ENCODE measurements around the gene PLXNA2. TPM values are rescaled to one million over a fixed set of nuclear protein-coding genes. Genes with fewer than 3 reads are reported as not detected.

The PLXNA2 gene
- total and polyA plus RNA-seq, 11 donors: 9.2 to 28.2 (median 18.0) TPM

DNA sequence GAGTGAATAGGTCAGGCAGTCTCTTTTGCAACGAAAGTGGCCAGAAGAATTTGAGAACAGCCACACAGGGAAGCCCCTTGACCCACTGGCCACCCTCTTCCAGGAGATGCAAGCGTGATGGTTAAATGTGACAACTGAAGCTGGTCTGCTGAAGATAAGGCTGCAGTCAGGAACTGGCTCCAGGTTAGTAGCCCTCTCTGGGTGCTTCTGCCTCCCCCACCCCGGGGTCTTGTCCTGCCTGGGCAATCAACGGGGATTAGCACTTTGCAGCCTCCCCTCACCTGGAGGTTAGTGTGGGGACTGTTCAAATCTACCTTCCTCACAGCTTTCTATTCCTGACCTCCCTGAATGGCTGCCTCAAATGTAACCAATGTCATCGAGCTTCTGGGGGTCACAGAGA is 125.9 kb downstream of the PLXNA2 start:
- WGBS, 4 donors: 71 to 76% (median 73%) methylated on average over 5 of the region's 5 CpGs
- TF ChIP-seq POLR2A (IDR thresholded peaks at IDR 0.05) (no peak), CTCF (IDR thresholded peaks at IDR 0.05) (no peak)
- no peaks in the 10 kb centered on the region for H3K36me3 ChIP-seq
- peaks cover 0 to 43% (median 12%) of the 10 kb centered on the region in 12 donors for H3K4me1 ChIP-seq
- no peaks in the 10 kb centered on the region for H3K9me3 ChIP-seq
- intact Hi-C loops (cut with DNase I): loop anchor here in 1 of 10 donors (5.0 kb wide), 1 partner anchor 44 kb away; no protein-coding TSS in a partner anchor
- no peak overlapping the region for H3K27ac ChIP-seq
- no peak for ATAC-seq
- no peak for DNase-seq
- no peaks in the 10 kb centered on the region for H3K27me3 ChIP-seq
- no peak overlapping the region for H3K4me3 ChIP-seq

DNA sequence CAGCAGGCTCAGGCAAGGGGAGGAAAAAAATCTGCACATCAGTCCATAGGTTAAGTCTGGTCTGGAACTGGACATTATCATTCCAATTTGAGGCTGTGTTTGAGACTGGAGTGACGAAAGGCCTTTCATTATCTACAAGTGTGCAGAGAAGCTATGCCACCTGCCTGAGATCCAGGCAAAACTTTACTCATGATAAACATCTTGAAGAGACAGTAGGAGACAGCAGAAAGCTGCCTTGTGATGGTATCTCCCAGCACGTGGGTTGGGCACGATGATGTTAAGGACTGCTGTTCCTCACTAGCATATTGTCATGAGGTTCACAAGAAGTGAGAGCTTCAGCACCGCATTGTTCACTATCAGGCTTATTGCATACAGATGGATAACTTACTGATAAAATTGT is 126.4 kb downstream of the PLXNA2 start:
- no peak overlapping the region for H3K4me3 ChIP-seq
- no peaks in the 10 kb centered on the region for H3K27me3 ChIP-seq
- no peak for DNase-seq
- peaks cover 0 to 43% (median 12%) of the 10 kb centered on the region in 12 donors for H3K4me1 ChIP-seq
- intact Hi-C loops (cut with DNase I): loop anchor here in 1 of 10 donors (5.0 kb wide), 1 partner anchor 44 kb away; no protein-coding TSS in a partner anchor
- H3K27ac ChIP-seq: peak overlapping the region in 1 of 12 donors; percentile 6
- H3K9me3 ChIP-seq: no peaks in the 10 kb centered on the region
- no peaks in the 10 kb centered on the region for H3K36me3 ChIP-seq
- no peak for ATAC-seq
- TF ChIP-seq POLR2A (IDR thresholded peaks at IDR 0.05): no peak
- TF ChIP-seq CTCF (IDR thresholded peaks at IDR 0.05): no peak
- WGBS, 4 donors: 48 to 60% (median 53%) methylated on average over 4 of the region's 4 CpGs

DNA sequence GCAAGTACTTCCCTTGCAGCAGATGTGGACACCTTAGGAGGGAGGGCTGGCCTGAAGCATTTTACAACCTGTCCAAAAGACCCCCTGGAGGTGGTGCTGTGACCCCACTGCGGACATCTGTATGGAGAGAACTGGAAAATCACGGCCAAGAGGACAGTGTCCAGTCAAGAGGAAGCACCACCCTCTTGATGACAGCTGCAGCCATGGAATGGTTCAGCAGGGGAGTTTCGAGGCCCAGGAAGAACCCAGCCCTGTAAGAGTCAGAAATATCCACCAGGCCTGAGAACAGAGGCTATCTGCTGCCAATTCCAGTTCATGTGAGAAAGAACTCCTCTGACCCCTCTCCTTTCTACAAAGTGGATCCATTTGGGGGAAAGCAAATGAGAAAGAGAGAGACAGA is 126.8 kb downstream of the PLXNA2 start:
- peak overlapping the region in 1 of 12 donors; percentile 6 for H3K27ac ChIP-seq
- peak in 3 of 4 donors; percentile 25 to 56 (median 26) for ATAC-seq

More for the DNA sequence above, 126.8 kb downstream of the PLXNA2 start:
- Histone ChIP-seq H3K36me3 (no peaks in the 10 kb centered on the region), H3K4me3 (no peak overlapping the region), H3K27me3 (no peaks in the 10 kb centered on the region), H3K4me1 (peaks cover 0 to 43% (median 12%) of the 10 kb centered on the region in 12 donors), H3K9me3 (no peaks in the 10 kb centered on the region)
- no peak for DNase-seq
- intact Hi-C loops (cut with DNase I): loop anchor here in 1 of 10 donors (5.0 kb wide), 1 partner anchor 45 kb away; no protein-coding TSS in a partner anchor
- TF ChIP-seq POLR2A (IDR thresholded peaks at IDR 0.05) (no peak), CTCF (IDR thresholded peaks at IDR 0.05) (no peak)
- 13 to 41% (median 36%) methylated on average over 3 of the region's 3 CpGs for WGBS, 4 donors
